Renal cortex interstitium (tissue), 15 donors: ENCODE measurements around the gene LIN28B. TPM values are rescaled to one million over a fixed set of nuclear protein-coding genes. Genes with fewer than 3 reads are reported as not detected.
A peak's percentile ranks its signal among the peaks of the same experiment; 100 is the strongest.
"Not testable (repeated sequence)": the region's sequence is repeated elsewhere in the genome, so short reads cannot be mapped to it uniquely, and the experiment has no call there.

Experiments used
- DNase-seq, 11 donors: peaks; one replicate each; pipeline ENCODE4 v3.0.0-alpha.2; 2013; ENCODE audit warnings: low read depth in 9 of 11, low spot score in 4 of 11; ENCODE audit errors: extremely low read depth in 1 of 11
- long read RNA-seq, 16 experiments: transcript quantifications; one replicate each; lab custom pipeline, GENCODE V29; 2026
- polyA plus RNA-seq, 3 donors: library from polyadenylated mRNA; unstranded; fragments of 120-200 nt; gene quantifications; one replicate each; pipeline ENCODE4 v1.2.1, GENCODE V29; 2013; ENCODE audit not compliant: insufficient read length in 3 of 3

Gene LIN28B
- under 1 TPM; 0.24 to 0.39 (median 0.30) TPM for polyA plus RNA-seq
- long read RNA-seq, donor 1, result 0 reads
- long read RNA-seq, donor 2, result 0 reads
- long read RNA-seq, donor 3, result 0 reads
- long read RNA-seq, donor 4, result 0 reads
- long read RNA-seq, donor 5, result 0 reads
- long read RNA-seq, donor 6, result 0 reads
- long read RNA-seq, donor 7, result 0 reads
- long read RNA-seq, donor 8, result 0 reads
- long read RNA-seq, donor 9, result 0 reads
- long read RNA-seq, donor 10, result 0 reads
- long read RNA-seq, donor 11, result 0 reads
- long read RNA-seq, donor 12, result 0 reads
- long read RNA-seq, donor 13, result 0 reads
- long read RNA-seq, donor 14, result 0 reads
- long read RNA-seq, donor 15, result 0 reads
- long read RNA-seq, donor 16, result 0 reads

- no peak for DNase-seq
Observed at GRCh38 chr6:104956731-104957294, at the start of gene LIN28B. Gene LIN28B, plus strand, starts transcription at chr6:104957107. Its CDS starts 144 bp downstream, at chr6:104957251.

GRCh38 chr6:104908031-104908887 is 48.6 kb upstream of the LIN28B start:
- DNase-seq, result no peak

GRCh38 chr6:104908888-104909525 is 47.9 kb upstream of the LIN28B start:
- no peak for DNase-seq

GRCh38 chr6:104921896-104922295 is 35.0 kb upstream of the LIN28B start:
- DNase-seq, result no peak

GRCh38 chr6:104928141-104928540 is 28.8 kb upstream of the LIN28B start:
- DNase-seq, result no peak

- DNase-seq, result no peak
Observed at GRCh38 chr6:104929353-104929752, 27.6 kb upstream of the LIN28B start.

- DNase-seq, result no peak
Observed at GRCh38 chr6:104930939-104931338, 26.0 kb upstream of the LIN28B start.

- no peak for DNase-seq
Observed at GRCh38 chr6:104936766-104937535, 20.0 kb upstream of the LIN28B start.

- DNase-seq, result no peak
Observed at GRCh38 chr6:104940238-104940892, 16.5 kb upstream of the LIN28B start.

GRCh38 chr6:104940893-104941728 is 15.8 kb upstream of the LIN28B start:
- peak in 1 of 11 donors; percentile 24 for DNase-seq

- DNase-seq, result no peak
Observed at GRCh38 chr6:104941729-104942091, 15.2 kb upstream of the LIN28B start.

GRCh38 chr6:104943781-104944180 is 13.1 kb upstream of the LIN28B start:
- DNase-seq, result peak in 4 of 11 donors; percentile 31 to 55 (median 43)

- DNase-seq, result no peak
Observed at GRCh38 chr6:104949206-104949605, 7.7 kb upstream of the LIN28B start.

GRCh38 chr6:104951677-104952076 is 5.2 kb upstream of the LIN28B start:
- no peak for DNase-seq

- no peak for DNase-seq
Observed at GRCh38 chr6:104952911-104953399, 4.0 kb upstream of the LIN28B start.

- DNase-seq, result not testable (repeated sequence)
Observed at GRCh38 chr6:104953400-104954189, 3.3 kb upstream of the LIN28B start.
